SH-SY5Y (cell line): ENCODE results near the gene C19orf53.

Experiments used
- GATA2 ChIP-seq: IDR thresholded peaks from 2 replicates; pipeline ENCODE4 v1.6.1; 2011; ENCODE audit warnings: mild to moderate bottlenecking, low read depth, low read length
- GATA3 ChIP-seq: IDR thresholded peaks from 2 replicates; pipeline ENCODE4 v1.6.1; 2011; ENCODE audit warnings: low read depth, mild to moderate bottlenecking, low read length, moderate library complexity

GRCh38 chr19:13784731-13785452, 10.6 kb downstream of the C19orf53 start:
- no peak for TF ChIP-seq GATA2
- no peak for TF ChIP-seq GATA3
